H9 (cell line): ENCODE data around the gene RAB11FIP4. TPM values are rescaled to one million over a fixed set of nuclear protein-coding genes. Genes with fewer than 3 reads are reported as not detected.

ENCODE experiments used
- DNase-seq: peaks from one replicate; pipeline ENCODE4 v3.0.0-alpha.2; 2017
- H2AFZ ChIP-seq: one replicate; pipeline ENCODE4 v1.6.1; 2013; ENCODE audit warnings: mild to moderate bottlenecking, low read length, control low read depth, moderate library complexity
- H2AK5ac ChIP-seq: 2 replicates; pipeline ENCODE4 v1.6.1; 2013; ENCODE audit warnings: low read length, control low read depth, mixed read lengths; ENCODE audit not compliant: insufficient read length
- H2BK120ac ChIP-seq: one replicate; pipeline ENCODE4 v1.6.1; 2013; ENCODE audit warnings: low read depth, mild to moderate bottlenecking, low read length, control low read depth, inconsistent platforms; ENCODE audit not compliant: poor library complexity, severe bottlenecking
- H2BK12ac ChIP-seq: 2 replicates; pipeline ENCODE4 v1.6.1; 2013; ENCODE audit warnings: low read length, control low read depth, mixed read lengths, low read depth; ENCODE audit not compliant: insufficient read length
- H2BK15ac ChIP-seq: 2 replicates; pipeline ENCODE4 v1.6.1; 2013; ENCODE audit warnings: low read depth, low read length, control low read depth
- H2BK20ac ChIP-seq: one replicate; pipeline ENCODE4 v1.6.1; 2013; ENCODE audit warnings: low read depth, mild to moderate bottlenecking, low read length, control low read depth, inconsistent platforms; ENCODE audit not compliant: poor library complexity, severe bottlenecking
- H2BK5ac ChIP-seq: 2 replicates; pipeline ENCODE4 v1.6.1; 2013; ENCODE audit warnings: low read length, control low read depth, mixed read lengths; ENCODE audit not compliant: insufficient read length
- H3K14ac ChIP-seq: 2 replicates; pipeline ENCODE4 v1.6.1; 2013; ENCODE audit warnings: low read length, control low read depth; ENCODE audit not compliant: insufficient read depth
- H3K18ac ChIP-seq: 2 replicates; pipeline ENCODE4 v1.6.1; 2013; ENCODE audit warnings: low read depth, mild to moderate bottlenecking, mixed read lengths, low read length, control low read depth; ENCODE audit not compliant: insufficient read length
- H3K23ac ChIP-seq: 2 replicates; pipeline ENCODE4 v1.6.1; 2013; ENCODE audit warnings: low read length, control low read depth, mixed read lengths, low read depth; ENCODE audit not compliant: insufficient read length
- H3K23me2 ChIP-seq: 2 replicates; pipeline ENCODE4 v1.6.1; 2013; ENCODE audit warnings: low read depth, mild to moderate bottlenecking, mixed read lengths, low read length, control low read depth; ENCODE audit not compliant: insufficient read length, poor library complexity, severe bottlenecking
- H3K27ac ChIP-seq: 2 replicates; pipeline ENCODE4 v1.5.1; 2013; ENCODE audit warnings: low read length, control low read depth, mixed read lengths, low read depth; ENCODE audit not compliant: insufficient read length
- H3K27me3 ChIP-seq: 2 replicates; pipeline ENCODE4 v1.6.1; 2013; ENCODE audit warnings: low read length, control low read depth, inconsistent platforms; ENCODE audit not compliant: insufficient read depth
- H3K4ac ChIP-seq: 2 replicates; pipeline ENCODE4 v1.6.1; 2013; ENCODE audit warnings: low read depth, mild to moderate bottlenecking, control low read depth, inconsistent platforms, low read length, moderate library complexity
- H3K4me1 ChIP-seq: 2 replicates; pipeline ENCODE4 v1.6.1; 2013; ENCODE audit warnings: low read length, control low read depth, inconsistent platforms; ENCODE audit not compliant: insufficient read depth
- H3K4me2 ChIP-seq: 2 replicates; pipeline ENCODE4 v1.6.1; 2013; ENCODE audit warnings: low read length, control low read depth, mixed read lengths; ENCODE audit not compliant: insufficient read length, insufficient read depth
- H3K56ac ChIP-seq: 2 replicates; pipeline ENCODE4 v1.6.1; 2013; ENCODE audit warnings: low read depth, mild to moderate bottlenecking, mixed read lengths, low read length, control low read depth; ENCODE audit not compliant: insufficient read length
- H3K79me1 ChIP-seq: 2 replicates; pipeline ENCODE4 v1.6.1; 2013; ENCODE audit warnings: low read depth, mild to moderate bottlenecking, moderate library complexity, low read length, control low read depth, inconsistent platforms; ENCODE audit not compliant: insufficient read depth, poor library complexity, severe bottlenecking
- H3K79me2 ChIP-seq: 2 replicates; pipeline ENCODE4 v1.6.1; 2013; ENCODE audit warnings: low read length, control low read depth, inconsistent platforms; ENCODE audit not compliant: insufficient read depth
- H3K9ac ChIP-seq: 2 replicates; pipeline ENCODE4 v1.6.1; 2013; ENCODE audit warnings: low read length, control low read depth, mixed read lengths; ENCODE audit not compliant: insufficient read length; ENCODE audit errors: extremely low read depth
- H3K9me3 ChIP-seq: one replicate; pipeline ENCODE4 v1.6.1; 2013; ENCODE audit warnings: low read depth, low read length, inconsistent platforms; ENCODE audit not compliant: control insufficient read depth
- H3T11ph ChIP-seq: one replicate; pipeline ENCODE4 v1.6.1; 2013; ENCODE audit warnings: mild to moderate bottlenecking, low read length, control low read depth, inconsistent platforms
- H4K20me1 ChIP-seq: one replicate; pipeline ENCODE4 v1.6.1; 2013; ENCODE audit not compliant: control insufficient read depth, insufficient read length, insufficient read depth
- H4K5ac ChIP-seq: 2 replicates; pipeline ENCODE4 v1.6.1; 2013; ENCODE audit warnings: low read depth, mild to moderate bottlenecking, mixed read lengths, low read length, control low read depth; ENCODE audit not compliant: insufficient read length
- H4K8ac ChIP-seq: replicated peaks from 2 replicates; pipeline ENCODE4 v1.6.1; 2013; ENCODE audit warnings: low read length, control low read depth, mixed read lengths, low read depth; ENCODE audit not compliant: insufficient read length
- H4K91ac ChIP-seq: 2 replicates; pipeline ENCODE4 v1.6.1; 2013; ENCODE audit warnings: low read depth, mild to moderate bottlenecking, moderate library complexity, mixed read lengths, low read length, control low read depth; ENCODE audit not compliant: insufficient read length
- H3K27ac Mint-ChIP-seq, 3 experiments: 2 replicates in 2 of 3; 3 replicates in 1 of 3; pipeline ENCODE4 v1.8.0; 2020 to 2021; ENCODE audit warnings: mixed read lengths in 3 of 3, mild to moderate bottlenecking in 1 of 3, moderate library complexity in 1 of 3
- H3K27me3 Mint-ChIP-seq: 2 replicates; pipeline ENCODE4 v1.8.0; 2021; ENCODE audit warnings: low read depth, mild to moderate bottlenecking, moderate library complexity, mixed read lengths
- H3K36me3 Mint-ChIP-seq, 3 experiments: 2 replicates in 2 of 3; 3 replicates in 1 of 3; pipeline ENCODE4 v1.8.0; 2020 to 2021; ENCODE audit warnings: low read depth in 3 of 3, mixed read lengths in 3 of 3; ENCODE audit not compliant: insufficient read depth in 1 of 3
- H3K4me1 Mint-ChIP-seq, 2 experiments: 2 replicates each; pipeline ENCODE4 v1.8.0; 2020; ENCODE audit warnings: mixed read lengths in 2 of 2
- H3K4me3 Mint-ChIP-seq, 2 experiments: 2 replicates in 1 of 2; 3 replicates in 1 of 2; pipeline ENCODE4 v1.8.0; 2020 to 2021; ENCODE audit warnings: mild to moderate bottlenecking in 2 of 2, mixed read lengths in 2 of 2, moderate library complexity in 1 of 2
- H3K9me3 Mint-ChIP-seq, 2 experiments: 2 replicates in 1 of 2; 3 replicates in 1 of 2; pipeline ENCODE4 v1.8.0; 2020; ENCODE audit warnings: mild to moderate bottlenecking in 2 of 2, mixed read lengths in 2 of 2, moderate library complexity in 1 of 2
- WGBS: extraction: QIAGEN DNeasy Blood & Tissue Kit; methylation state at CpG from one replicate; pipeline ENCODE4 v1.1.7; 2013; ENCODE audit warnings: missing lambda C conversion rate, low lambda C conversion rate, mixed read lengths; ENCODE audit not compliant: insufficient read length; ENCODE audit errors: extremely low coverage; 5-methylcytosine and 5-hydroxymethylcytosine counted together
- total RNA-seq: library from RNA; stranded (reverse); gene quantifications from 2 replicates; pipeline ENCODE4 v1.2.1, GENCODE V29; 2021
- TF ChIP-seq, protein P1 (sequence below): fragments of 200-600 bp; sonication (generic); conservative IDR thresholded peaks from 3 replicates; pipeline ENCODE4 v1.8.0; 2021; ENCODE audit warnings: antibody characterized with exemption, mild to moderate bottlenecking

Gene RAB11FIP4
- total RNA-seq, 1 experiment from 2014 or later, result 25.7 TPM

DNA sequence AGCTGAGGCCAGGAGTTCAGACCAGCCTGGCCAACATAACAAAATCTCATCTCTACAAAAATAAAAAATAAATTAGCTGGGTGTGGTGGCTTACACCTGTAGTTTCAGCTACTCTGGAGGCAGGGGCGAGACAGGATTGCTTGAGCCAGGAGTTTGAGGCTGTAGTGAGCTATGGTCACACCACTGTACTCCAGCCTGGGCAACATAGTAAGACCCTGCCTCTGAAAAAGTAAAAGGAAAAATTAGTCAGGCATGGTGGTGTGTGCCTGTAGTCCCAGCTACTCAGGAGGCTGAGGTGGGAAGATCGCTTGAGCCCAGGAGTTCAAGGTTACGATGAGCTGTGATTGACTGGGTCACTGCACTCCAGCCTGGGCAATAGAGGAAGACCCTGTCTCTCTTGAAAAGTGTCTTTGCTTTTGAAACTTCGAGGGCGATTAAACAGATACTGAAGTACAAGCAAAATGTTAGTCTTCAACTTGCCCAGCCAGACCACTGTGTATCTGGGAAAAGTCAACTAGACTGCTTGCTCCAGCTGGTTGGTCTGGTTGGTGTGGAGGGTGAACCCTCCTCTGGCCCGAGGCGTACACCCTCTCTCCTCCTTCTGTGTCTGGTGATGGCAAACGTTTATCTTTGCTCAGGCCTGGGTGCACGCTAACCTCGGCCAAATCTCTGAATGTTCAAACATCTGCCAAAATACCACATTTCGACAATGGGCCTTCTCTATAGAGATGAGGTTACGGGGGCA lies 174.9 kb downstream of the RAB11FIP4 start:
- no peak overlapping the region for H4K91ac ChIP-seq
- no peaks in the 10 kb centered on the region for H3K79me1 ChIP-seq
- H3K4me2 ChIP-seq, result no peak overlapping the region
- H3K4me3 Mint-ChIP-seq, result no peak overlapping the region
- no peak for DNase-seq
- no peak overlapping the region for H2BK120ac ChIP-seq
- H3K27me3 Mint-ChIP-seq, result peaks cover 12% of the 10 kb centered on the region
- H3K56ac ChIP-seq, result no peak overlapping the region
- peaks cover 23 to 30% of the 10 kb centered on the region in 2 experiments for H3K4me1 Mint-ChIP-seq
- H2BK5ac ChIP-seq, result no peak overlapping the region
- H2BK12ac ChIP-seq, result no peak overlapping the region
- H3K36me3 Mint-ChIP-seq, result no peaks in the 10 kb centered on the region; a peak in 1 of 7 replicates
- no peak overlapping the region for H2AK5ac ChIP-seq
- H3K9ac ChIP-seq, result no peak overlapping the region
- TF ChIP-seq, protein P1, sequence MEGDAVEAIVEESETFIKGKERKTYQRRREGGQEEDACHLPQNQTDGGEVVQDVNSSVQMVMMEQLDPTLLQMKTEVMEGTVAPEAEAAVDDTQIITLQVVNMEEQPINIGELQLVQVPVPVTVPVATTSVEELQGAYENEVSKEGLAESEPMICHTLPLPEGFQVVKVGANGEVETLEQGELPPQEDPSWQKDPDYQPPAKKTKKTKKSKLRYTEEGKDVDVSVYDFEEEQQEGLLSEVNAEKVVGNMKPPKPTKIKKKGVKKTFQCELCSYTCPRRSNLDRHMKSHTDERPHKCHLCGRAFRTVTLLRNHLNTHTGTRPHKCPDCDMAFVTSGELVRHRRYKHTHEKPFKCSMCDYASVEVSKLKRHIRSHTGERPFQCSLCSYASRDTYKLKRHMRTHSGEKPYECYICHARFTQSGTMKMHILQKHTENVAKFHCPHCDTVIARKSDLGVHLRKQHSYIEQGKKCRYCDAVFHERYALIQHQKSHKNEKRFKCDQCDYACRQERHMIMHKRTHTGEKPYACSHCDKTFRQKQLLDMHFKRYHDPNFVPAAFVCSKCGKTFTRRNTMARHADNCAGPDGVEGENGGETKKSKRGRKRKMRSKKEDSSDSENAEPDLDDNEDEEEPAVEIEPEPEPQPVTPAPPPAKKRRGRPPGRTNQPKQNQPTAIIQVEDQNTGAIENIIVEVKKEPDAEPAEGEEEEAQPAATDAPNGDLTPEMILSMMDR, result no peak
- H4K20me1 ChIP-seq, result no peaks in the 10 kb centered on the region
- no peak overlapping the region for H2BK20ac ChIP-seq
- no peak overlapping the region for H3K4ac ChIP-seq
- no peak overlapping the region for H2BK15ac ChIP-seq
- H4K8ac ChIP-seq, result no peak overlapping the region
- no peaks in the 10 kb centered on the region for H3K9me3 ChIP-seq
- no peak overlapping the region for H3K27ac ChIP-seq
- H3K23ac ChIP-seq, result no peak overlapping the region
- no peak overlapping the region for H3K18ac ChIP-seq
- H3T11ph ChIP-seq, result no peak overlapping the region
- no peak overlapping the region for H2AFZ ChIP-seq
- no peak overlapping the region for H4K5ac ChIP-seq
- peaks cover 5% of the 10 kb centered on the region; the same call in 1 of the 2 replicates for H3K4me1 ChIP-seq
- no peaks in the 10 kb centered on the region for H3K27me3 ChIP-seq
- H3K14ac ChIP-seq, result no peak overlapping the region
- no peaks in the 10 kb centered on the region; the same call in 1 of the 2 replicates for H3K79me2 ChIP-seq
- H3K27ac Mint-ChIP-seq, result no peak overlapping the region
- H3K9me3 Mint-ChIP-seq, result no peaks in the 10 kb centered on the region
- H3K23me2 ChIP-seq, result no peaks in the 10 kb centered on the region
- no CpG with 5 or more reads among the region's 12 CpGs for whole genome bisulfite sequencing
